HEK293 (cell line): ENCODE data around the gene SEC16A.

Source experiments
- TCF7L2 ChIP-seq: IDR thresholded peaks from 2 replicates; pipeline ENCODE4 v1.6.1; 2011; ENCODE audit warnings: low read depth, mild to moderate bottlenecking, inconsistent platforms, low read length, moderate library complexity, borderline replicate concordance
- YY1 ChIP-seq: fragments of 450-650 bp; formaldehyde crosslinking; IDR thresholded peaks from 2 replicates; pipeline ENCODE4 v1.5.1; 2018; ENCODE audit warnings: missing biosample characterization, missing genetic modification characterization
- ZBTB17 ChIP-seq: fragments of 450-650 bp; formaldehyde crosslinking; IDR thresholded peaks from 2 replicates; pipeline ENCODE4 v1.5.1; 2016; ENCODE audit warnings: missing biosample characterization, missing genetic modification characterization
- ZEB2 ChIP-seq: fragments of 450-650 bp; formaldehyde crosslinking; IDR thresholded peaks from 2 replicates; pipeline ENCODE4 v1.5.1; 2016; ENCODE audit warnings: missing biosample characterization, missing genetic modification characterization
- ZNF274 ChIP-seq, 2 experiments: fragments of 200-500 bp in 1 of 2; fragments of 450-650 bp in 1 of 2; sonication (Bioruptor generic) in 1 of 2; formaldehyde crosslinking in 1 of 2; IDR thresholded peaks; 2 replicates each; pipeline versions ENCODE4 v1.5.1 to v1.6.1; 2014 to 2016; ENCODE audit warnings: borderline replicate concordance in 1 of 2, inconsistent platforms in 1 of 2, low read length in 1 of 2, missing biosample characterization in 1 of 2, missing genetic modification characterization in 1 of 2
- ZSCAN16 ChIP-seq: fragments of 450-650 bp; formaldehyde crosslinking; IDR thresholded peaks from 2 replicates; pipeline ENCODE4 v1.5.1; 2016; ENCODE audit warnings: missing biosample characterization, missing genetic modification characterization
- TF ChIP-seq, protein P1 (sequence below): fragments of 450-650 bp; formaldehyde crosslinking; IDR thresholded peaks from 2 replicates; pipeline ENCODE4 v1.5.1; 2016; ENCODE audit warnings: missing biosample characterization, missing genetic modification characterization
- TF ChIP-seq, protein P2 (sequence below): fragments of 450-650 bp; formaldehyde crosslinking; IDR thresholded peaks from 2 replicates; pipeline ENCODE4 v1.5.1; 2016; ENCODE audit warnings: missing biosample characterization, missing genetic modification characterization
- TF ChIP-seq, protein P3 (sequence below): fragments of 450-650 bp; formaldehyde crosslinking; IDR thresholded peaks from 2 replicates; pipeline ENCODE4 v1.5.1; 2017; ENCODE audit warnings: missing biosample characterization, missing genetic modification characterization
- TF ChIP-seq, protein P4 (sequence below): fragments of 450-650 bp; formaldehyde crosslinking; IDR thresholded peaks from 2 replicates; pipeline ENCODE4 v1.5.1; 2016; ENCODE audit warnings: missing biosample characterization, missing genetic modification characterization
- TF ChIP-seq, protein P5 (sequence below): fragments of 450-650 bp; formaldehyde crosslinking; IDR thresholded peaks from 2 replicates; pipeline ENCODE4 v1.5.1; 2016; ENCODE audit warnings: missing biosample characterization, missing genetic modification characterization

DNA sequence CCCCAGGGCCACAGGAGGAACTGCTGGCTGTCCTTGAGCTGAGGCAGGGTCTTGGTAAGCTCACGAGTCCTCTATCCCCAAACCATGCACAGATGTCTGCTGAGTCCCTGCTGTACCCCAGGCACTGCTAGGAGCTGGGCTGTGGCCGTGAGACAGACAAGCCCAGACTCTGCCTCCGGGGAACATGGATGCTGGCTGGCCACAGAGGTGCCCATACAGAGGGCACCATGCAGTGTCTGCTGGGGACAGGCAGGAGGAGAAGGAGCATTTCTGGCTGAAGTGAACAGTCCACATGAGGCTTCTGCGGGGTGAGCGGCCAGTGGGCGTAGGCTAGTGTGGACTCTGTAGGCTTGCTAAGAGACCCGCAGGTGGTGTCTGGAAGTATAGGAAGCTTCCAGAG lies 4.8 kb upstream of the SEC16A start:
- TF ChIP-seq TCF7L2 (no peak), ZNF274 (IDR thresholded peaks at IDR 0.05; ENCODE audit: low read length) (no peak), ZNF274 (tag by site-specific recombination; IDR thresholded peaks at IDR 0.05; ENCODE audit: borderline replicate concordance) (no peak), ZEB2 (no peak), ZBTB17 (no peak), YY1 (tag by site-specific recombination) (no peak), ZSCAN16 (tag by site-specific recombination) (no peak)
- TF ChIP-seq, protein P1, sequence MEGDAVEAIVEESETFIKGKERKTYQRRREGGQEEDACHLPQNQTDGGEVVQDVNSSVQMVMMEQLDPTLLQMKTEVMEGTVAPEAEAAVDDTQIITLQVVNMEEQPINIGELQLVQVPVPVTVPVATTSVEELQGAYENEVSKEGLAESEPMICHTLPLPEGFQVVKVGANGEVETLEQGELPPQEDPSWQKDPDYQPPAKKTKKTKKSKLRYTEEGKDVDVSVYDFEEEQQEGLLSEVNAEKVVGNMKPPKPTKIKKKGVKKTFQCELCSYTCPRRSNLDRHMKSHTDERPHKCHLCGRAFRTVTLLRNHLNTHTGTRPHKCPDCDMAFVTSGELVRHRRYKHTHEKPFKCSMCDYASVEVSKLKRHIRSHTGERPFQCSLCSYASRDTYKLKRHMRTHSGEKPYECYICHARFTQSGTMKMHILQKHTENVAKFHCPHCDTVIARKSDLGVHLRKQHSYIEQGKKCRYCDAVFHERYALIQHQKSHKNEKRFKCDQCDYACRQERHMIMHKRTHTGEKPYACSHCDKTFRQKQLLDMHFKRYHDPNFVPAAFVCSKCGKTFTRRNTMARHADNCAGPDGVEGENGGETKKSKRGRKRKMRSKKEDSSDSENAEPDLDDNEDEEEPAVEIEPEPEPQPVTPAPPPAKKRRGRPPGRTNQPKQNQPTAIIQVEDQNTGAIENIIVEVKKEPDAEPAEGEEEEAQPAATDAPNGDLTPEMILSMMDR (tag by site-specific recombination): no peak
- TF ChIP-seq, protein P2, sequence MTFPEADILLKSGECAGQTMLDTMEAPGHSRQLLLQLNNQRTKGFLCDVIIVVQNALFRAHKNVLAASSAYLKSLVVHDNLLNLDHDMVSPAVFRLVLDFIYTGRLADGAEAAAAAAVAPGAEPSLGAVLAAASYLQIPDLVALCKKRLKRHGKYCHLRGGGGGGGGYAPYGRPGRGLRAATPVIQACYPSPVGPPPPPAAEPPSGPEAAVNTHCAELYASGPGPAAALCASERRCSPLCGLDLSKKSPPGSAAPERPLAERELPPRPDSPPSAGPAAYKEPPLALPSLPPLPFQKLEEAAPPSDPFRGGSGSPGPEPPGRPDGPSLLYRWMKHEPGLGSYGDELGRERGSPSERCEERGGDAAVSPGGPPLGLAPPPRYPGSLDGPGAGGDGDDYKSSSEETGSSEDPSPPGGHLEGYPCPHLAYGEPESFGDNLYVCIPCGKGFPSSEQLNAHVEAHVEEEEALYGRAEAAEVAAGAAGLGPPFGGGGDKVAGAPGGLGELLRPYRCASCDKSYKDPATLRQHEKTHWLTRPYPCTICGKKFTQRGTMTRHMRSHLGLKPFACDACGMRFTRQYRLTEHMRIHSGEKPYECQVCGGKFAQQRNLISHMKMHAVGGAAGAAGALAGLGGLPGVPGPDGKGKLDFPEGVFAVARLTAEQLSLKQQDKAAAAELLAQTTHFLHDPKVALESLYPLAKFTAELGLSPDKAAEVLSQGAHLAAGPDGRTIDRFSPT (tag by site-specific recombination): no peak
- TF ChIP-seq, protein P3, sequence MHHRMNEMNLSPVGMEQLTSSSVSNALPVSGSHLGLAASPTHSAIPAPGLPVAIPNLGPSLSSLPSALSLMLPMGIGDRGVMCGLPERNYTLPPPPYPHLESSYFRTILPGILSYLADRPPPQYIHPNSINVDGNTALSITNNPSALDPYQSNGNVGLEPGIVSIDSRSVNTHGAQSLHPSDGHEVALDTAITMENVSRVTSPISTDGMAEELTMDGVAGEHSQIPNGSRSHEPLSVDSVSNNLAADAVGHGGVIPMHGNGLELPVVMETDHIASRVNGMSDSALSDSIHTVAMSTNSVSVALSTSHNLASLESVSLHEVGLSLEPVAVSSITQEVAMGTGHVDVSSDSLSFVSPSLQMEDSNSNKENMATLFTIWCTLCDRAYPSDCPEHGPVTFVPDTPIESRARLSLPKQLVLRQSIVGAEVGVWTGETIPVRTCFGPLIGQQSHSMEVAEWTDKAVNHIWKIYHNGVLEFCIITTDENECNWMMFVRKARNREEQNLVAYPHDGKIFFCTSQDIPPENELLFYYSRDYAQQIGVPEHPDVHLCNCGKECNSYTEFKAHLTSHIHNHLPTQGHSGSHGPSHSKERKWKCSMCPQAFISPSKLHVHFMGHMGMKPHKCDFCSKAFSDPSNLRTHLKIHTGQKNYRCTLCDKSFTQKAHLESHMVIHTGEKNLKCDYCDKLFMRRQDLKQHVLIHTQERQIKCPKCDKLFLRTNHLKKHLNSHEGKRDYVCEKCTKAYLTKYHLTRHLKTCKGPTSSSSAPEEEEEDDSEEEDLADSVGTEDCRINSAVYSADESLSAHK (tag by site-specific recombination): no peak
- TF ChIP-seq, protein P4, sequence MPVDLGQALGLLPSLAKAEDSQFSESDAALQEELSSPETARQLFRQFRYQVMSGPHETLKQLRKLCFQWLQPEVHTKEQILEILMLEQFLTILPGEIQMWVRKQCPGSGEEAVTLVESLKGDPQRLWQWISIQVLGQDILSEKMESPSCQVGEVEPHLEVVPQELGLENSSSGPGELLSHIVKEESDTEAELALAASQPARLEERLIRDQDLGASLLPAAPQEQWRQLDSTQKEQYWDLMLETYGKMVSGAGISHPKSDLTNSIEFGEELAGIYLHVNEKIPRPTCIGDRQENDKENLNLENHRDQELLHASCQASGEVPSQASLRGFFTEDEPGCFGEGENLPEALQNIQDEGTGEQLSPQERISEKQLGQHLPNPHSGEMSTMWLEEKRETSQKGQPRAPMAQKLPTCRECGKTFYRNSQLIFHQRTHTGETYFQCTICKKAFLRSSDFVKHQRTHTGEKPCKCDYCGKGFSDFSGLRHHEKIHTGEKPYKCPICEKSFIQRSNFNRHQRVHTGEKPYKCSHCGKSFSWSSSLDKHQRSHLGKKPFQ (tag by site-specific recombination): no peak
- TF ChIP-seq, protein P5, sequence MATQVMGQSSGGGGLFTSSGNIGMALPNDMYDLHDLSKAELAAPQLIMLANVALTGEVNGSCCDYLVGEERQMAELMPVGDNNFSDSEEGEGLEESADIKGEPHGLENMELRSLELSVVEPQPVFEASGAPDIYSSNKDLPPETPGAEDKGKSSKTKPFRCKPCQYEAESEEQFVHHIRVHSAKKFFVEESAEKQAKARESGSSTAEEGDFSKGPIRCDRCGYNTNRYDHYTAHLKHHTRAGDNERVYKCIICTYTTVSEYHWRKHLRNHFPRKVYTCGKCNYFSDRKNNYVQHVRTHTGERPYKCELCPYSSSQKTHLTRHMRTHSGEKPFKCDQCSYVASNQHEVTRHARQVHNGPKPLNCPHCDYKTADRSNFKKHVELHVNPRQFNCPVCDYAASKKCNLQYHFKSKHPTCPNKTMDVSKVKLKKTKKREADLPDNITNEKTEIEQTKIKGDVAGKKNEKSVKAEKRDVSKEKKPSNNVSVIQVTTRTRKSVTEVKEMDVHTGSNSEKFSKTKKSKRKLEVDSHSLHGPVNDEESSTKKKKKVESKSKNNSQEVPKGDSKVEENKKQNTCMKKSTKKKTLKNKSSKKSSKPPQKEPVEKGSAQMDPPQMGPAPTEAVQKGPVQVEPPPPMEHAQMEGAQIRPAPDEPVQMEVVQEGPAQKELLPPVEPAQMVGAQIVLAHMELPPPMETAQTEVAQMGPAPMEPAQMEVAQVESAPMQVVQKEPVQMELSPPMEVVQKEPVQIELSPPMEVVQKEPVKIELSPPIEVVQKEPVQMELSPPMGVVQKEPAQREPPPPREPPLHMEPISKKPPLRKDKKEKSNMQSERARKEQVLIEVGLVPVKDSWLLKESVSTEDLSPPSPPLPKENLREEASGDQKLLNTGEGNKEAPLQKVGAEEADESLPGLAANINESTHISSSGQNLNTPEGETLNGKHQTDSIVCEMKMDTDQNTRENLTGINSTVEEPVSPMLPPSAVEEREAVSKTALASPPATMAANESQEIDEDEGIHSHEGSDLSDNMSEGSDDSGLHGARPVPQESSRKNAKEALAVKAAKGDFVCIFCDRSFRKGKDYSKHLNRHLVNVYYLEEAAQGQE: no peak
